ENCODE data around the gene ARL6IP5. TPM values are rescaled to one million over a fixed set of nuclear protein-coding genes. Genes with fewer than 3 reads are reported as not detected.

ARL6IP5 gene
- total RNA-seq = 126 and 151 TPM in 2 replicates

GRCh38 chr3:69084326-69085167, at the start of gene ARL6IP5:
ARL6IP5 (plus strand) TSS chr3:69084937; CDS start chr3:69085048, 111 bp downstream.

GRCh38 chr3:69051756-69052471, 32.8 kb upstream of the ARL6IP5 start, which contains the start of gene TMF1:
TMF1 (minus strand) TSS chr3:69052333; CDS start chr3:69052086, 247 bp downstream.

GRCh38 chr3:69080233-69080920, 4.4 kb upstream of the ARL6IP5 start, which contains the start of gene UBA3:
UBA3 (minus strand) TSS chr3:69080365; CDS start chr3:69080353, 12 bp downstream.

GRCh38 chr3:69122403-69122802, 37.7 kb downstream of the ARL6IP5 start, which contains the start of gene LMOD3:
LMOD3 (minus strand) TSS chr3:69122595; CDS start chr3:69122386, 209 bp downstream.

Other genes starting within 250 kb of the ARL6IP5 start
- not detected in 2 replicates for gene TAFA4, start 152.4 kb upstream of the ARL6IP5 start, total RNA-seq
- gene EOGT, start 71.3 kb upstream of the ARL6IP5 start, total RNA-seq = 31.1 and 61.4 TPM in 2 replicates
- gene TMF1, start 32.6 kb upstream of the ARL6IP5 start, total RNA-seq = 43.3 and 53.4 TPM in 2 replicates
- gene UBA3, start 4.6 kb upstream of the ARL6IP5 start, total RNA-seq = 52.1 and 64.4 TPM in 2 replicates
- 0.07 TPM in 1 of 2 replicates, not detected in the other for gene LMOD3, start 37.7 kb downstream of the ARL6IP5 start, total RNA-seq